Type B pancreatic cell (in vitro differentiated cells): ENCODE results near the gene CFAP97D1. TPM values are rescaled to one million over a fixed set of nuclear protein-coding genes. Genes with fewer than 3 reads are reported as not detected.
"Not testable (repeated sequence)": the region's sequence is repeated elsewhere in the genome, so short reads cannot be mapped to it uniquely, and the experiment has no call there.

Source experiments
- DNase-seq: peaks from one replicate; pipeline ENCODE4 v3.0.0; 2021; ENCODE audit warnings: mixed read lengths; ENCODE audit not compliant: unreplicated experiment; ENCODE audit errors: extremely low spot score
- H3K27ac Mint-ChIP-seq: 2 replicates; pipeline ENCODE4 v1.8.0; 2021; ENCODE audit warnings: mild to moderate bottlenecking, mixed read lengths
- H3K27me3 Mint-ChIP-seq: 2 replicates; pipeline ENCODE4 v1.8.0; 2021; ENCODE audit warnings: mixed read lengths
- H3K36me3 Mint-ChIP-seq: 2 replicates; pipeline ENCODE4 v1.8.0; 2021; ENCODE audit warnings: mixed read lengths
- H3K4me1 Mint-ChIP-seq: one replicate; pipeline ENCODE4 v1.8.0; 2021; ENCODE audit warnings: mixed read lengths; ENCODE audit not compliant: unreplicated experiment
- H3K4me3 Mint-ChIP-seq: 2 replicates; pipeline ENCODE4 v1.8.0; 2021; ENCODE audit warnings: mild to moderate bottlenecking, mixed read lengths
- H3K9me3 Mint-ChIP-seq: 2 replicates; pipeline ENCODE4 v1.8.0; 2021; ENCODE audit warnings: mixed read lengths
- total RNA-seq: library from RNA; stranded (reverse); gene quantifications from 2 replicates; pipeline ENCODE4 v1.2.1, GENCODE V29; 2021; ENCODE audit warnings: low replicate concordance
- TF ChIP-seq, protein P1 (sequence below): fragments of 200-600 bp; sonication (generic); conservative IDR thresholded peaks from 2 replicates; pipeline ENCODE4 v1.5.0; 2021; ENCODE audit warnings: antibody characterized with exemption, mild to moderate bottlenecking

The CFAP97D1 gene
- total RNA-seq, 1 donor from 2014 or later: not detected

DNA sequence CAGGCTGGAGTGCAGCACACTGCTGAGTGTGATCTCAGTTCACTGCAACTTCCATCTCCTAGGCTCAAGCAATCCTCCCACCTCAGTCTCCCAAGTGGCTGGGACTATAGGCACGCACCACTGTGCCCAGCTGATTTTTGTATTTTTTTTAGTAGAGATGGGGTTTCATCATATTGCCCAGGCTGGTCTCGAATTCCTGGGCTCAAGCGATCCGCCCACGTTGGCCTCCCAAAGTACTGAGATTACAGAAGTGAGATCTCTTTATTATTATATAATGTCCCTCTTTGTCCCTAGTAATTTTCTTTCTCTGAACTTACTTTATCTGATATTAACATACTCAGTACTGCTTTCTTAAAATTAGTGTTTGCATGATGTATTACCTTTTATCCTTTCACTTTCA, 8.3 kb downstream of the CFAP97D1 start:
- no peaks in the 10 kb centered on the region for H3K4me1 Mint-ChIP-seq
- H3K27ac Mint-ChIP-seq: no peak overlapping the region
- no peak for DNase-seq
- no peaks in the 10 kb centered on the region for H3K9me3 Mint-ChIP-seq
- H3K27me3 Mint-ChIP-seq: peaks cover 10% of the 10 kb centered on the region
- H3K36me3 Mint-ChIP-seq: no peaks in the 10 kb centered on the region
- no peak overlapping the region for H3K4me3 Mint-ChIP-seq
- TF ChIP-seq, protein P1, sequence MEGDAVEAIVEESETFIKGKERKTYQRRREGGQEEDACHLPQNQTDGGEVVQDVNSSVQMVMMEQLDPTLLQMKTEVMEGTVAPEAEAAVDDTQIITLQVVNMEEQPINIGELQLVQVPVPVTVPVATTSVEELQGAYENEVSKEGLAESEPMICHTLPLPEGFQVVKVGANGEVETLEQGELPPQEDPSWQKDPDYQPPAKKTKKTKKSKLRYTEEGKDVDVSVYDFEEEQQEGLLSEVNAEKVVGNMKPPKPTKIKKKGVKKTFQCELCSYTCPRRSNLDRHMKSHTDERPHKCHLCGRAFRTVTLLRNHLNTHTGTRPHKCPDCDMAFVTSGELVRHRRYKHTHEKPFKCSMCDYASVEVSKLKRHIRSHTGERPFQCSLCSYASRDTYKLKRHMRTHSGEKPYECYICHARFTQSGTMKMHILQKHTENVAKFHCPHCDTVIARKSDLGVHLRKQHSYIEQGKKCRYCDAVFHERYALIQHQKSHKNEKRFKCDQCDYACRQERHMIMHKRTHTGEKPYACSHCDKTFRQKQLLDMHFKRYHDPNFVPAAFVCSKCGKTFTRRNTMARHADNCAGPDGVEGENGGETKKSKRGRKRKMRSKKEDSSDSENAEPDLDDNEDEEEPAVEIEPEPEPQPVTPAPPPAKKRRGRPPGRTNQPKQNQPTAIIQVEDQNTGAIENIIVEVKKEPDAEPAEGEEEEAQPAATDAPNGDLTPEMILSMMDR: no peak

- Mint-ChIP-seq H3K9me3 (no peaks in the 10 kb centered on the region), H3K36me3 (no peaks in the 10 kb centered on the region), H3K4me1 (no peaks in the 10 kb centered on the region), H3K27ac (no peak overlapping the region), H3K27me3 (peaks cover 12% of the 10 kb centered on the region), H3K4me3 (no peak overlapping the region)
- no peak for DNase-seq
- TF ChIP-seq, protein P1: no peak
These were observed 9.2 kb downstream of the CFAP97D1 start for GRCh38 chr17:43789482-43789881.

- no peak for DNase-seq
- no peaks in the 10 kb centered on the region for H3K9me3 Mint-ChIP-seq
- H3K36me3 Mint-ChIP-seq: no peaks in the 10 kb centered on the region
- TF ChIP-seq, protein P1: no peak
- H3K27me3 Mint-ChIP-seq: peaks cover 16% of the 10 kb centered on the region
- no peak overlapping the region for H3K4me3 Mint-ChIP-seq
- no peaks in the 10 kb centered on the region for H3K4me1 Mint-ChIP-seq
- no peak overlapping the region for H3K27ac Mint-ChIP-seq
These were observed 10.2 kb downstream of the CFAP97D1 start for GRCh38 chr17:43790311-43790940.

DNA sequence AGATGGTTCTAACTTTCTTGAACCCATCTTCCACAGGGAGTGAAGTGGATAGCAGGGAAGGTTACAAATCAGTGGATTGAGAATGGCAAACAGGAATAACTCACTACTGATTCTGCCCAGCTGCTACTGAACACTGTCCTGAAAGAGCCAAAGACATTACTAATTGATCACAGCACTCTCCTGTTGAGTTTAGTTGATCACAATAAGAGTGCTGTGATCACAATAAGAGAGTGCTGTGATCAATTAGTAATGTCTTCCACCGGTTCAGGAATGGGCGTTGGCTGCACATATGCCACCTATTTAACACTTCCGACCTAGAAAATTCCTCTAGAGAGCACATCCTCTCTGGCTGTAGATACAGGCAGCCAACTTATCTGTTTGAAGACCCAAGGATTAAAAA, 11.4 kb downstream of the CFAP97D1 start:
- no peak for DNase-seq
- no peak overlapping the region for H3K4me3 Mint-ChIP-seq
- H3K4me1 Mint-ChIP-seq: no peaks in the 10 kb centered on the region
- H3K27me3 Mint-ChIP-seq: peaks cover 25% of the 10 kb centered on the region
- no peaks in the 10 kb centered on the region for H3K9me3 Mint-ChIP-seq
- TF ChIP-seq, protein P1: no peak
- H3K27ac Mint-ChIP-seq: no peak overlapping the region
- H3K36me3 Mint-ChIP-seq: no peaks in the 10 kb centered on the region

DNA sequence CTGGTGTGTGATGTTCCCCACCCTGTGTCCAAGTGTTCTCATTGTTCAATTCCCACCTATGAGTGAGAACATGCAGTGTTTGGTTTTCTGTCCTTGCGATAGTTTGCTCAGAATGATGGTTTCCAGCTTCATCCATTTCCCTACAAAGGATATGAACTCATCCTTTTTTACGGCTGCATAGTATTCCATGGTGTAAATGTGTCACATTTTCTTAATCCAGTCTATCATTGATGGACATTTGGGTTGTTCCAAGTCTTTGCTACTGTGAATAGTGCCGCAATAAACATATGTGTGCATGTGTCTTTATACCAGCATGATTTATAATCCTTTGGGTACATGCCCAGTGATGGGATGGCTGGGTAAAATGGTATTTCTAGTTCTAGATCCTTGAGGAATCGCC, 12.4 kb downstream of the CFAP97D1 start:
- H3K9me3 Mint-ChIP-seq, H3K27ac Mint-ChIP-seq, DNase-seq, H3K4me1 Mint-ChIP-seq, H3K4me3 Mint-ChIP-seq, H3K36me3 Mint-ChIP-seq: not testable (repeated sequence)
- peaks cover 30% of the 10 kb centered on the region for H3K27me3 Mint-ChIP-seq

GRCh38 chr17:43798024-43798423, 17.8 kb downstream of the CFAP97D1 start:
- not testable (repeated sequence) for H3K9me3 Mint-ChIP-seq, DNase-seq

DNA sequence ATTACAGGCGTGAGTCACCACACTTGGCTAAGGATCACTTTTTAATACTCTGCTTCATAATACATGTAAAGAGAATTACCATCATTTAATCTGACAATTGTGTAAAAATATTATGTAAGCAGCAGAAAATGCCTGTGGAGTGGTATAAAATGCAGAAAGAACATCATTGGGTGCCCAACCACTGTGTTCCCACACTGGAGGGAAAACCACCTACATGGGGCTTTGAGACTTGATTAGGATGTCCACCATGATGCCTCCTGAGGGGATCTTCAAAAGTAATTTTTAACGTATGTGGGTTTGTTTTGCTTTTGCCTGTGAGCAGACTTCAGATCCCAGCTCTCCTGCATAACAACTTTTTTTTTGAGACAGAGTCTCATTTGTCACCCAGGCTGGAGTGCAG, 18.8 kb downstream of the CFAP97D1 start:
- Mint-ChIP-seq H3K27me3 (peaks cover 24% of the 10 kb centered on the region), H3K4me1 (no peaks in the 10 kb centered on the region), H3K27ac (no peak overlapping the region), H3K9me3 (no peaks in the 10 kb centered on the region), H3K36me3 (no peaks in the 10 kb centered on the region), H3K4me3 (no peak overlapping the region)
- TF ChIP-seq, protein P1: no peak
- no peak for DNase-seq

More at GRCh38 chr17:43798024-43798423, 17.8 kb downstream of the CFAP97D1 start:
- H3K27me3 Mint-ChIP-seq: peaks cover 30% of the 10 kb centered on the region
- H3K4me3 Mint-ChIP-seq, H3K27ac Mint-ChIP-seq, H3K4me1 Mint-ChIP-seq, H3K36me3 Mint-ChIP-seq: not testable (repeated sequence)
